ENCODE data around the gene SLC16A13. TPM values are rescaled to one million over a fixed set of nuclear protein-coding genes. Genes with fewer than 3 reads are reported as not detected.

Gene SLC16A13
- total RNA-seq, 6 donors from 2014 or later: 2.3 to 26.2 (median 10.7) TPM

DNA sequence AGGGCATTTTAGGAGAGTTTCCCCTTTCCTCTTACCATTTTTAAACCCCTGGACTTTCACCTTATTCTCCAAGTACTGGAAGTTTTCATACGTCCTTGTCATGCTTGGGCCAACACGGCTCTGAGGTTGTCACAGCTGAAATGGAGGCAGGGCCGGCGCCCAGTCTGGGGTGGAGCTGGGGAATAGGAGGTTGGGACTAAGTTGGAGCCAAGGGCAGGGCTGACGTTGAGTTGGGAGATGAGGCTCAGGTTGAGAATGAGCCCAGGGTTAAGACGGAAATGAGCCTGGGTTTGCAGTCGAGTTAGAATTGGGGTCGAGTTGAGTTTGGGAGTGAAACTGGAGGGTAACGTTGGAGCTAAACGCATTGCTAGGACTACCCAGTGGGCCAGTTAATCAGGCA lies 42.9 kb downstream of the SLC16A13 start:
- Histone ChIP-seq H3K4me3 (no peak overlapping the region), H3K36me3 (no peaks in the 10 kb centered on the region), H3K27me3 (no peaks in the 10 kb centered on the region), H3K4me1 (peaks cover 0 to 9% (median 1%) of the 10 kb centered on the region in 4 donors), H3K27ac (no peak overlapping the region), H3K9me3 (no peaks in the 10 kb centered on the region)
- no peak for DNase-seq
- no peak for ATAC-seq (ENCODE audit: low FRiP score in 2 of 2)
- TF ChIP-seq POLR2A (IDR thresholded peaks at IDR 0.05) (no peak), POLR2AphosphoS5 (IDR thresholded peaks at IDR 0.05) (no peak), EP300 (IDR thresholded peaks at IDR 0.05) (no peak)
- TF ChIP-seq, protein P1, sequence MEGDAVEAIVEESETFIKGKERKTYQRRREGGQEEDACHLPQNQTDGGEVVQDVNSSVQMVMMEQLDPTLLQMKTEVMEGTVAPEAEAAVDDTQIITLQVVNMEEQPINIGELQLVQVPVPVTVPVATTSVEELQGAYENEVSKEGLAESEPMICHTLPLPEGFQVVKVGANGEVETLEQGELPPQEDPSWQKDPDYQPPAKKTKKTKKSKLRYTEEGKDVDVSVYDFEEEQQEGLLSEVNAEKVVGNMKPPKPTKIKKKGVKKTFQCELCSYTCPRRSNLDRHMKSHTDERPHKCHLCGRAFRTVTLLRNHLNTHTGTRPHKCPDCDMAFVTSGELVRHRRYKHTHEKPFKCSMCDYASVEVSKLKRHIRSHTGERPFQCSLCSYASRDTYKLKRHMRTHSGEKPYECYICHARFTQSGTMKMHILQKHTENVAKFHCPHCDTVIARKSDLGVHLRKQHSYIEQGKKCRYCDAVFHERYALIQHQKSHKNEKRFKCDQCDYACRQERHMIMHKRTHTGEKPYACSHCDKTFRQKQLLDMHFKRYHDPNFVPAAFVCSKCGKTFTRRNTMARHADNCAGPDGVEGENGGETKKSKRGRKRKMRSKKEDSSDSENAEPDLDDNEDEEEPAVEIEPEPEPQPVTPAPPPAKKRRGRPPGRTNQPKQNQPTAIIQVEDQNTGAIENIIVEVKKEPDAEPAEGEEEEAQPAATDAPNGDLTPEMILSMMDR (IDR thresholded peaks at IDR 0.05): no peak
- WGBS, 2 donors: 82 to 93% methylated on average over 10 of the region's 10 CpGs

DNA sequence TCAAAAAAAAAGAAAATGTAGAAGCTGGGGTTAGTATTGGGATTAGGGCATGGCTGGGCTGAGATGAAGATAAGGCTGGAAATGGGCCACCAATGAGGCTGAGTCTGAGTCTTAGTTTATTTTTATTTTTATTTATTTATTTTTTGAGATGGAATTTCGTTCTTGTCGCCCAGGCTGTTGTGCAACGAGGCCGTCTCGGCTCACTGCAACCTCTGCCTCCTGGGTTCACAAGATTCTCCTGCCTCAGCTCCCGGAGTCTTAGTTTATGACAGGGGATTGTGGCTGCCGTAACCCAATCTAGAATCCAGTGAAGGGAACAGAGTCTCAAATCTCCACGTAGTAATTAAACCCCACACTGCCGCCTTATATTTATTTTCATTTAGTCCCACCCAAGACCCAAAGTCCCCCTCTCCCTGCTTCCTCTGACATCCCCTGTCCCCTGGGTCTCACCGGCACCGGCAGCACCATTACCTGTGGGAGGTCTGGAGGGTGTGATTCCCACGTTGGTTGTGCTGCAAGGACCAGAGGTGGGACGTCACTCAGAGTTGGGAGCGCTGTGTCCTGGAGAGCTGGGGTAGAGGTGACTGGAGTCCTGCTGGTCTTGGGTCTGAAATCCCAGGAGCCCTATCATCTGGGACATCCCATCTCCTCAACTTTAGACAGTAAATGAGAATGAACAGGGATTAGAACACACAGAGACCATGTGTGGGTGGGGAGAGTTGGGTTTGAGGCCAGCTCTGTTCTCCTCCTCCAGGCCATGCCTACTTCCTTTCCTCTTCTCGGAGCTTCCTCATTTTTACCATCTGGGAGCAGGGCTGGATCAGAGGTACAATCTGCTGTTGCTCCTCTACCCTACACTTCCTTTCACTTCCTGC lies 44.0 kb downstream of the SLC16A13 start, which contains the start of gene CLEC10A:
TSS of gene CLEC10A (minus strand) at position 671 of the 875 bp plus-strand sequence. CDS start 1,439 bp downstream, outside the sequence.
- peak within 1 kb of the TSS in 1 of 4 donors; percentile 46 for H3K27ac ChIP-seq
- H3K4me3 ChIP-seq: no peak within 1 kb of the TSS
- H3K9me3 ChIP-seq: no peaks in the 10 kb centered on the region
- H3K27me3 ChIP-seq: no peaks in the 10 kb centered on the region
- H3K36me3 ChIP-seq: no peaks in the 10 kb centered on the region
- WGBS, 2 donors: 66 to 68% methylated on average over 15 of the region's 15 CpGs
- DNase-seq: no peak
- TF ChIP-seq POLR2AphosphoS5 (IDR thresholded peaks at IDR 0.05) (no peak), POLR2A (IDR thresholded peaks at IDR 0.05) (no peak), EP300 (IDR thresholded peaks at IDR 0.05) (no peak)
- H3K4me1 ChIP-seq: peaks cover 0 to 10% (median 4%) of the 10 kb centered on the region in 4 donors
- ATAC-seq (ENCODE audit: low FRiP score in 2 of 2): peak; percentile 45 to 77

DNA sequence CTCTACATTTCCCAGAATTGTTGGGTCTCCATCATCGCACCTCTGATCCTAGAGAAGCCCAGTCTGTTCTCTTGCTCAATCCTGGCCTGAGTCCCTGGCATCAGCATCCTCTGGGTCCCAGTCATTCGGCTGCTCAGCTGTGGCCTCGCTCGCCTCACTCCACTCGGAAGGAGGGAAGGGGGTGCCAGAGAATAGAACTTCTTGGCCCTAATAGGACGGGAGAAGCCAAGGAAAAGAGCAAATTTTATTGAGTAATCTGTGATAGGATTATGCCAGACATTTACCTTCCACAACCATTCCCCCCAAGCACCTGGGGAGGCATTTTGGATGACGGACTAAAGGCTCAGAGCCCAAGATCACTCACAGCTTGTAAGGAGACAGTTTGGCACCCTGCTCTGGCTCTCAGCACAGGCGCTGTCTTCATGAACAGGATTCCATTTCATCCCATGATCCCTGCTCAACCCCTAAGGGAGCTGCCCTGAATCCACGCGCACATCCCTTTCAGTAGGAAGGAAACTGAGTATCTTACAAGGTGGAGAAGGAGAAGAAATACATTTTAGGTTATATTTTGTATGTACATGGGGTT lies 44.7 kb downstream of the SLC16A13 start:
- peaks cover 0 to 10% (median 4%) of the 10 kb centered on the region in 4 donors for H3K4me1 ChIP-seq
- H3K27ac ChIP-seq: no peak overlapping the region
- H3K27me3 ChIP-seq: no peaks in the 10 kb centered on the region
- DNase-seq (no peak), ATAC-seq (ENCODE audit: low FRiP score in 2 of 2) (peak; percentile 34 to 80)
- TF ChIP-seq POLR2AphosphoS5 (IDR thresholded peaks at IDR 0.05) (no peak), POLR2A (IDR thresholded peaks at IDR 0.05) (no peak), EP300 (IDR thresholded peaks at IDR 0.05) (no peak)
- TF ChIP-seq, protein P1 (IDR thresholded peaks at IDR 0.05): no peak
- WGBS, 2 donors: 66 to 75% methylated on average over 10 of the region's 10 CpGs
- no peaks in the 10 kb centered on the region for H3K9me3 ChIP-seq
- H3K36me3 ChIP-seq: no peaks in the 10 kb centered on the region
- H3K4me3 ChIP-seq: no peak overlapping the region

DNA sequence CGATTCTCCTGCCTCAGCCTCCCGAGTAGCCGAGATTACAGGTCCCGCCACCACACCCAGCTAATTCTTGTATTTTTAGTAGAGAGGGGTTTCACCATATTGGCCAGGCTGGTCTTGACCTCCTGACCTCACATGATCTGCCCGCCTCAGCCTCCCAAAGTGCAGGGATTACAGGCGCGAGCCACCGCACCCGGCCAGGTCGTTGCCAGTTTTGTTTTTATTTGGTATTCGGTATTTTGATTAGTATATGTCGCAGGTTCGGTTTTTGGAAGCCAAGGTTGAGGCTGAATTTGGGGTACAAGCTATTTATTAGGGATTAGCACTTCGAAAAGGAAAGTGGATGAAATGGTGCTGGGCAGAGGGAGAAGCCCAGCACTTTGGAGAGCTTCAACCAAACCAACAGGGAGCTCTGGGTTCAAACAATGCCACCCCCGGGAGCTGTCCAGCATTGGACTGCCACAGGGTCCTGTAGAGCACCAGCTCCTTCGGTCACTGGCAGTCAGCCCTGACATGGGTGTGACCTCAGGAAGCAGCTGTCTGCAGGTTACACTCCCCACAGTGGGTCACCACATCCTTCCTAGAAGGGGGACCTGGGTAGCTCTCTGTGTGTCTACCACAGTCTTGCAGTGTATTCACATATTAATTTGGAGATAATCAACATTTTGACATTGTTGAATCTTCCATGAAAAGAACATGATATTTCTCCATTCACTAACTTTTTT lies 45.7 kb downstream of the SLC16A13 start:
- Histone ChIP-seq H3K27ac (no peak overlapping the region), H3K36me3 (no peaks in the 10 kb centered on the region), H3K4me3 (no peak overlapping the region), H3K9me3 (no peaks in the 10 kb centered on the region), H3K27me3 (no peaks in the 10 kb centered on the region), H3K4me1 (peaks cover 0 to 10% (median 4%) of the 10 kb centered on the region in 4 donors)
- ATAC-seq (ENCODE audit: low FRiP score in 2 of 2) (no peak), DNase-seq (peak in 1 of 2 donors; percentile 22)
- WGBS, 2 donors: 84 to 85% methylated on average over 16 of the region's 16 CpGs
- TF ChIP-seq POLR2AphosphoS5 (IDR thresholded peaks at IDR 0.05): no peak
- no peak for TF ChIP-seq EP300 (IDR thresholded peaks at IDR 0.05)
- TF ChIP-seq, protein P1 (IDR thresholded peaks at IDR 0.05): no peak
- no peak for TF ChIP-seq POLR2A (IDR thresholded peaks at IDR 0.05)

DNA sequence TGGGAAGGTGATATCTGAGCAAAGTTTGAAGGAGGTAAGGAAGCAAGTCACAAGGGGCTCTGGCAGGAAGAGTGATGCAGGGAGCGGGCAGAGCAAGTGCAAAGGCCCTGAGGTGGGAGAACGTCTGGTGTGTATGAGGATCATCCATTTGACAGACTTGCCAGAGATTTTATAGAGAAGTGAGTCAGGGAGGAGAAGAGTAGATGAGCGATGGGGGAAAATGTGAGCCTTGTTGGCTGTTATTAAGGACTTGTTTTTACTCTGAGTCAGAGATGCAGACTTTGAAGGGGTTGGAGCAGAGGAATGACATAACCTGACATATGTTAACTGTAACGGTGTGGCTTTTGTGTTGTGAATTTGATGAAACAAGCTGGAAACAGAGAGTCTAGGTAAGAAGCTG lies 47.8 kb downstream of the SLC16A13 start:
- no peak for DNase-seq
- 73 to 87% methylated on average over 4 of the region's 4 CpGs for WGBS, 2 donors
- no peak for ATAC-seq (ENCODE audit: low FRiP score in 2 of 2)

More for the DNA sequence above, 47.8 kb downstream of the SLC16A13 start:
- no peak overlapping the region for H3K27ac ChIP-seq
- H3K4me1 ChIP-seq: peaks cover 0 to 10% (median 4%) of the 10 kb centered on the region in 4 donors
- no peak overlapping the region for H3K4me3 ChIP-seq
- no peaks in the 10 kb centered on the region for H3K36me3 ChIP-seq
- no peaks in the 10 kb centered on the region for H3K9me3 ChIP-seq
- H3K27me3 ChIP-seq: no peaks in the 10 kb centered on the region
- TF ChIP-seq EP300 (IDR thresholded peaks at IDR 0.05) (no peak), POLR2AphosphoS5 (IDR thresholded peaks at IDR 0.05) (no peak), POLR2A (IDR thresholded peaks at IDR 0.05) (no peak)
- TF ChIP-seq, protein P1 (IDR thresholded peaks at IDR 0.05): no peak

Measured in upper lobe of left lung (tissue), 6 donors.